ENCODE data around the gene MSI1.

DNA sequence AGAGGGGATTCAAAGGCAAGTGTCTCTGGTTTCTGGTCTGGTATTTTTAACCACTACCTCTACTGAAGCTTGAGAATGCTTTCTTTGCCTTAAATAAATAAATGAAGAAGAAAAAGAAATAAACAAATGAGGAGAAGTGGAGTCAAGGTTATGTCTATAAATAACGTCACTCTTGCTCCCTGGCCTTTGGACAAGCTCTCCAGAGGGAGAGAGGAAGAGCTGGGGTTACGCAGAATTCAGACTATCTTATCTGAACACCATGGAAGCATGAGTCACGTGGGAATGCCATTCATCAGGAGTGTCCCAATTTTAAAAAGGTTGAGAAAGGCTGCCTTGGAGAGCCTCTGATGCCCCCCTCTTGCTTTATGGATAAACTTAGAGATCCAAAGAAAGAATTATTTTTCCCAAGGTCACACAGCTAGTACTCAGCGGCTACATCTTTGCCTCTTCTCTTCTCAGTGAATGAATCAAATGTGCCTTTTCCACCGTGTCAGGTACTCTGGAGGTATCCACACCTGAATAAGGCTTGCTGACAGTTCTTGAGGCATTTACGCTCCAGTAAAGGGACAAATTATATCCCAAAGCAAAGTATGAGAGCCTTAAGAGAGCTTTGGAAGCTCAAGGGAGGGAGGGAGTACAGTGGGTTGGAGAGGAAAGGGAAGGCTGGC, 12.9 kb upstream of the MSI1 start:
- TF ChIP-seq, protein P1, sequence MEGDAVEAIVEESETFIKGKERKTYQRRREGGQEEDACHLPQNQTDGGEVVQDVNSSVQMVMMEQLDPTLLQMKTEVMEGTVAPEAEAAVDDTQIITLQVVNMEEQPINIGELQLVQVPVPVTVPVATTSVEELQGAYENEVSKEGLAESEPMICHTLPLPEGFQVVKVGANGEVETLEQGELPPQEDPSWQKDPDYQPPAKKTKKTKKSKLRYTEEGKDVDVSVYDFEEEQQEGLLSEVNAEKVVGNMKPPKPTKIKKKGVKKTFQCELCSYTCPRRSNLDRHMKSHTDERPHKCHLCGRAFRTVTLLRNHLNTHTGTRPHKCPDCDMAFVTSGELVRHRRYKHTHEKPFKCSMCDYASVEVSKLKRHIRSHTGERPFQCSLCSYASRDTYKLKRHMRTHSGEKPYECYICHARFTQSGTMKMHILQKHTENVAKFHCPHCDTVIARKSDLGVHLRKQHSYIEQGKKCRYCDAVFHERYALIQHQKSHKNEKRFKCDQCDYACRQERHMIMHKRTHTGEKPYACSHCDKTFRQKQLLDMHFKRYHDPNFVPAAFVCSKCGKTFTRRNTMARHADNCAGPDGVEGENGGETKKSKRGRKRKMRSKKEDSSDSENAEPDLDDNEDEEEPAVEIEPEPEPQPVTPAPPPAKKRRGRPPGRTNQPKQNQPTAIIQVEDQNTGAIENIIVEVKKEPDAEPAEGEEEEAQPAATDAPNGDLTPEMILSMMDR (IDR thresholded peaks at IDR 0.05 in 2 of 3, conservative IDR thresholded peaks at IDR 0.05 in 1 of 3; ENCODE audit: borderline replicate concordance in 1 of 3, insufficient read depth in 1 of 3, low read depth in 2 of 3, low read length in 2 of 3): no peak
- TF ChIP-seq TCF7L2 (IDR thresholded peaks at IDR 0.05; ENCODE audit: borderline replicate concordance, extremely low read depth, insufficient read depth, insufficient read length): no peak
- TF ChIP-seq RAD21 (IDR thresholded peaks at IDR 0.05; ENCODE audit: low read depth): no peak
- no peak for TF ChIP-seq ZNF274 (IDR thresholded peaks at IDR 0.05; ENCODE audit: low read depth, low read length)
- no peak for TF ChIP-seq POLR2A (IDR thresholded peaks at IDR 0.05; ENCODE audit: borderline replicate concordance, extremely low read depth, insufficient read depth, insufficient read length)
- TF ChIP-seq SP1 (IDR thresholded peaks at IDR 0.05; ENCODE audit: low read depth): no peak
- no peak for TF ChIP-seq POLR2AphosphoS5 (IDR thresholded peaks at IDR 0.05; ENCODE audit: low read depth, low read length)
- no peak for TF ChIP-seq SRF (IDR thresholded peaks at IDR 0.05; ENCODE audit: low read depth)
- TF ChIP-seq, protein P2, sequence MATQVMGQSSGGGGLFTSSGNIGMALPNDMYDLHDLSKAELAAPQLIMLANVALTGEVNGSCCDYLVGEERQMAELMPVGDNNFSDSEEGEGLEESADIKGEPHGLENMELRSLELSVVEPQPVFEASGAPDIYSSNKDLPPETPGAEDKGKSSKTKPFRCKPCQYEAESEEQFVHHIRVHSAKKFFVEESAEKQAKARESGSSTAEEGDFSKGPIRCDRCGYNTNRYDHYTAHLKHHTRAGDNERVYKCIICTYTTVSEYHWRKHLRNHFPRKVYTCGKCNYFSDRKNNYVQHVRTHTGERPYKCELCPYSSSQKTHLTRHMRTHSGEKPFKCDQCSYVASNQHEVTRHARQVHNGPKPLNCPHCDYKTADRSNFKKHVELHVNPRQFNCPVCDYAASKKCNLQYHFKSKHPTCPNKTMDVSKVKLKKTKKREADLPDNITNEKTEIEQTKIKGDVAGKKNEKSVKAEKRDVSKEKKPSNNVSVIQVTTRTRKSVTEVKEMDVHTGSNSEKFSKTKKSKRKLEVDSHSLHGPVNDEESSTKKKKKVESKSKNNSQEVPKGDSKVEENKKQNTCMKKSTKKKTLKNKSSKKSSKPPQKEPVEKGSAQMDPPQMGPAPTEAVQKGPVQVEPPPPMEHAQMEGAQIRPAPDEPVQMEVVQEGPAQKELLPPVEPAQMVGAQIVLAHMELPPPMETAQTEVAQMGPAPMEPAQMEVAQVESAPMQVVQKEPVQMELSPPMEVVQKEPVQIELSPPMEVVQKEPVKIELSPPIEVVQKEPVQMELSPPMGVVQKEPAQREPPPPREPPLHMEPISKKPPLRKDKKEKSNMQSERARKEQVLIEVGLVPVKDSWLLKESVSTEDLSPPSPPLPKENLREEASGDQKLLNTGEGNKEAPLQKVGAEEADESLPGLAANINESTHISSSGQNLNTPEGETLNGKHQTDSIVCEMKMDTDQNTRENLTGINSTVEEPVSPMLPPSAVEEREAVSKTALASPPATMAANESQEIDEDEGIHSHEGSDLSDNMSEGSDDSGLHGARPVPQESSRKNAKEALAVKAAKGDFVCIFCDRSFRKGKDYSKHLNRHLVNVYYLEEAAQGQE (IDR thresholded peaks at IDR 0.05; ENCODE audit: low read depth): no peak
- TF ChIP-seq JUND (IDR thresholded peaks at IDR 0.05): no peak
